ENCODE measurements around the gene ZNF598.

DNA sequence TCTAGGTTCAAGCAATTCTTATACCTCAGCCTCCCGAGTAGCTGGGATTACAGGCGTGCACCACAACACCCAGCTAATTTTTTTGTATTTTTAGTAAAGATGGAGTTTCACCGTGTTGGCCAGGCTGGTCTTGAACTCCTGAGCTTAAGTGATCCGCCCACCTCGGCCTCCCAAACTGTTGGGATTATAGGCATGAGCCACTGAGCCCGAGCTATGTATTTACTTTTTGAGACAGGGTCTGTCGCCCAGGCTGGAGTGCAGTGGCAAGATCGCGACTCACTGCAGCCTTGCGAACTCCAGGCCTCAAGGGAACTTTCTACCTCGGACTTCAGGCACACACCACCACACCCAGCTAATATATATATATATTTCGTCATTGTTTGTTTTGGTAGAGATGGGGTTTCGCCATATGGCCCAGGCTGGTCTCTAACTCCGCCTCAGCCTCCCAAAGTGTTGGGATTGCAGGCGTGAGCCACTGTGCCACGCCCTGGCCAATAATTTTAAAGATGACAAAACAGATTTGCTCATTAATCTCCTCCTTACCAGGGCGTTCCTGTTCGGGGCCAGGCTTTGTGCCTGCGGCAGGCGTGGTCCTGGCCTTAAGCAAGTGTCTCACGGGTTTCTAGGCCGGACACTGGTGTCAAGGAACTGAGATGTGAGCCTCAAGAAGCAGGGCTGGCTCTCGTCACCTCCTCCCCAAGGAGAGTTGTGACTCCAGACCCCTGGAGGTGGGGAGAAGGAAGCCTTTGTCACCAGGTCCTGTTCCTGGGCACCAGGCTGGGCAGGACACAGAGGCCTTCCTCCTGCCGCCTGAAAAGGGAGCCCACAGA is 5.7 kb upstream of the ZNF598 start:
- no peak for TF ChIP-seq POLR2A (IDR thresholded peaks at IDR 0.05; ENCODE audit: low read length)
- no peak for TF ChIP-seq GATA1 (IDR thresholded peaks at IDR 0.05; ENCODE audit: low read depth, low read length)

All from erythroblast (primary cell).